SK-N-SH (cell line): ENCODE measurements around the gene MSRB2. TPM values are rescaled to one million over a fixed set of nuclear protein-coding genes. Genes with fewer than 3 reads are reported as not detected.

Experiments used
- CTCF ChIA-PET: fragments of 300-600, 350-600 bp; formaldehyde crosslinking; extraction: SDS; loops from one replicate; lab custom pipeline; 2021; lab: Yijun Ruan, JAX
- POLR2A ChIA-PET: fragments of 350-600 bp; sonication (Branson Sonifier 250); formaldehyde crosslinking; extraction: SDS; loops from one replicate; lab custom pipeline; 2020; ENCODE audit warnings: antibody characterized with exemption, inconsistent platforms; lab: Yijun Ruan, JAX
- DNase-seq: peaks from one replicate; pipeline ENCODE4 v3.0.0; 2012
- H2AFZ ChIP-seq: fragments of 200-600 bp; sonication (generic); 2 replicates; pipeline ENCODE4 v1.8.1; 2016; ENCODE audit warnings: antibody characterized with exemption, mild to moderate bottlenecking, low read depth
- H3F3A ChIP-seq: fragments of 200-600 bp; sonication (generic); replicated peaks from 2 replicates; pipeline ENCODE3; 2016; ENCODE audit warnings: antibody characterized with exemption, mild to moderate bottlenecking; ENCODE audit not compliant: insufficient read depth
- H3K27ac ChIP-seq, 2 experiments: fragments of 200-500 bp in 1 of 2; fragments of 200-600 bp in 1 of 2; sonication (Bioruptor generic) in 1 of 2; sonication (generic), shearing (Covaris generic) in 1 of 2; 2 replicates each; pipeline versions ENCODE4 v1.5.1 to v1.6.1; 2014 to 2016; ENCODE audit warnings: low read depth in 2 of 2, inconsistent platforms in 1 of 2, low read length in 1 of 2, mild to moderate bottlenecking in 1 of 2, mixed read lengths in 1 of 2
- H3K27me3 ChIP-seq: fragments of 200-600 bp; sonication (generic), shearing (Covaris generic); 2 replicates; pipeline ENCODE4 v1.6.1; 2016; ENCODE audit warnings: mixed run types; ENCODE audit not compliant: insufficient read depth
- H3K36me3 ChIP-seq, 2 experiments: fragments of 200-500 bp in 1 of 2; fragments of 200-600 bp in 1 of 2; sonication (Bioruptor generic) in 1 of 2; sonication (generic) in 1 of 2; replicated peaks in 1 of 2; 2 replicates each; pipeline versions ENCODE3 to v1.5.1; 2014 to 2016; ENCODE audit warnings: low read length in 1 of 2, mild to moderate bottlenecking in 1 of 2; ENCODE audit not compliant: insufficient read depth in 2 of 2, control insufficient read depth in 1 of 2
- H3K4me1 ChIP-seq, 2 experiments: fragments of 200-500 bp in 1 of 2; fragments of 200-600 bp in 1 of 2; sonication (Bioruptor generic) in 1 of 2; sonication (generic), shearing (Covaris generic) in 1 of 2; 2 replicates each; pipeline versions ENCODE4 v1.5.1 to v1.6.1; 2014 to 2016; ENCODE audit warnings: low read depth in 1 of 2, low read length in 1 of 2, mixed run types in 1 of 2; ENCODE audit not compliant: insufficient read depth in 2 of 2, control insufficient read depth in 1 of 2
- H3K4me2 ChIP-seq: fragments of 200-600 bp; sonication (generic), shearing (Covaris generic); 2 replicates; pipeline ENCODE4 v1.6.1; 2017; ENCODE audit warnings: mixed run types
- H3K4me3 ChIP-seq, 2 experiments: fragments of 200-500 bp in 1 of 2; fragments of 200-600 bp in 1 of 2; sonication (Bioruptor generic) in 1 of 2; sonication (generic), shearing (Covaris generic) in 1 of 2; 2 replicates each; pipeline versions ENCODE4 v1.5.1 to v1.8.1; 2014 to 2016; ENCODE audit warnings: low read depth in 2 of 2, inconsistent platforms in 1 of 2, low read length in 1 of 2, mild to moderate bottlenecking in 1 of 2, mixed read lengths in 1 of 2, moderate library complexity in 1 of 2
- H3K79me2 ChIP-seq: fragments of 200-600 bp; sonication (generic); 2 replicates; pipeline ENCODE4 v1.8.1; 2017; ENCODE audit warnings: mild to moderate bottlenecking; ENCODE audit not compliant: insufficient read depth
- H3K9ac ChIP-seq: fragments of 200-600 bp; sonication (generic); 2 replicates; pipeline ENCODE4 v1.6.1; 2017; ENCODE audit warnings: mixed run types
- H3K9me2 ChIP-seq: fragments of 200-600 bp; sonication (generic); 2 replicates; pipeline ENCODE4 v1.6.1; 2017; ENCODE audit warnings: mixed run types
- H3K9me3 ChIP-seq: fragments of 200-600 bp; sonication (generic); 2 replicates; pipeline ENCODE4 v1.6.1; 2017; ENCODE audit warnings: mixed run types, mild to moderate bottlenecking, moderate library complexity
- H4K20me1 ChIP-seq: fragments of 200-600 bp; sonication (generic); 2 replicates; pipeline ENCODE4 v1.6.1; 2017; ENCODE audit warnings: mild to moderate bottlenecking, mixed run types; ENCODE audit not compliant: insufficient read depth
- EP300 ChIP-seq, 2 experiments: IDR thresholded peaks; 2 replicates each; pipeline versions ENCODE4 v1.4.0 to v1.6.1; 2012; ENCODE audit warnings: borderline replicate concordance in 1 of 2, low read depth in 1 of 2, low read length in 1 of 2
- EZH2phosphoT487 ChIP-seq: fragments of 200-600 bp; sonication (generic); IDR thresholded peaks from 2 replicates; pipeline ENCODE4 v1.6.1; 2017; ENCODE audit warnings: low read depth, mixed run types, mild to moderate bottlenecking, antibody characterized with exemption, moderate library complexity, borderline replicate concordance
- FOSL2 ChIP-seq: IDR thresholded peaks from 2 replicates; pipeline ENCODE4 v1.4.0; 2012; ENCODE audit warnings: low read depth, mild to moderate bottlenecking, moderate library complexity, borderline replicate concordance
- GATA2 ChIP-seq: sonication (generic); formaldehyde crosslinking; IDR thresholded peaks from 2 replicates; pipeline ENCODE4 v1.5.0; 2020; ENCODE audit warnings: mild to moderate bottlenecking, missing genetic modification reagents
- MEF2A ChIP-seq: IDR thresholded peaks from 2 replicates; pipeline ENCODE4 v1.4.0; 2012; ENCODE audit warnings: low read depth, borderline replicate concordance
- MXI1 ChIP-seq: IDR thresholded peaks from 2 replicates; pipeline ENCODE4 v1.6.1; 2012; ENCODE audit warnings: mild to moderate bottlenecking, low read depth, low read length, improper control_type of control experiment
- NFIC ChIP-seq: IDR thresholded peaks from 2 replicates; pipeline ENCODE4 v1.4.0; 2012; ENCODE audit warnings: borderline replicate concordance
- RAD21 ChIP-seq: IDR thresholded peaks from 2 replicates; pipeline ENCODE4 v1.6.1; 2012; ENCODE audit warnings: mild to moderate bottlenecking, low read length
- RCOR1 ChIP-seq: fragments of 150-350 bp; IDR thresholded peaks from 2 replicates; pipeline ENCODE4 v1.6.1; 2017; ENCODE audit warnings: antibody characterized with exemption, low read length
- RFX5 ChIP-seq: IDR thresholded peaks from 2 replicates; pipeline ENCODE4 v1.6.1; 2012; ENCODE audit warnings: mild to moderate bottlenecking, improper control_type of control experiment, low read length
- RXRA ChIP-seq: IDR thresholded peaks from 2 replicates; pipeline ENCODE4 v1.4.0; 2012; ENCODE audit warnings: low read depth, mild to moderate bottlenecking, borderline replicate concordance
- TAF1 ChIP-seq: IDR thresholded peaks from 2 replicates; pipeline ENCODE4 v1.6.1; 2012; ENCODE audit warnings: low read depth, mild to moderate bottlenecking, low read length, moderate library complexity, borderline replicate concordance
- TCF12 ChIP-seq: IDR thresholded peaks from 2 replicates; pipeline ENCODE4 v1.4.0; 2012
- YY1 ChIP-seq: IDR thresholded peaks from 2 replicates; pipeline ENCODE4 v1.4.0; 2012; ENCODE audit warnings: low read depth, mild to moderate bottlenecking
- WGBS: methylation state at CpG from one replicate; pipeline ENCODE4 v1.1.6; 2017; ENCODE audit warnings: low lambda C conversion rate; 5-methylcytosine and 5-hydroxymethylcytosine counted together
- polyA plus RNA-seq, 3 experiments: library from polyadenylated mRNA; depleted of rRNA; stranded (reverse); fragments of >200 nt; gene quantifications; 2 replicates each; pipeline ENCODE4 v1.2.3, GENCODE V29; 2012
- TF ChIP-seq, protein P1 (sequence below): fragments of 150-350 bp; IDR thresholded peaks from 2 replicates; pipeline ENCODE4 v1.6.1; 2016; ENCODE audit warnings: mild to moderate bottlenecking, low read depth, low read length
- TF ChIP-seq, protein P2 (sequence below): fragments of 150-350 bp; IDR thresholded peaks from 2 replicates; pipeline ENCODE4 v1.6.1; 2017; ENCODE audit warnings: antibody characterized with exemption, low read length, low read depth, borderline replicate concordance
- TF ChIP-seq, protein P3 (sequence below): IDR thresholded peaks from 2 replicates; pipeline ENCODE4 v1.6.1; 2012; ENCODE audit warnings: mild to moderate bottlenecking, low read depth, low read length, moderate library complexity
- TF ChIP-seq, protein P4 (sequence below): IDR thresholded peaks from 2 replicates; pipeline ENCODE4 v1.4.0; 2012; ENCODE audit warnings: low read depth, borderline replicate concordance

The MSRB2 gene
- polyA plus RNA-seq, 1 of the 3 experiments (the other 2 are of a cell fraction): 44.0 TPM

DNA sequence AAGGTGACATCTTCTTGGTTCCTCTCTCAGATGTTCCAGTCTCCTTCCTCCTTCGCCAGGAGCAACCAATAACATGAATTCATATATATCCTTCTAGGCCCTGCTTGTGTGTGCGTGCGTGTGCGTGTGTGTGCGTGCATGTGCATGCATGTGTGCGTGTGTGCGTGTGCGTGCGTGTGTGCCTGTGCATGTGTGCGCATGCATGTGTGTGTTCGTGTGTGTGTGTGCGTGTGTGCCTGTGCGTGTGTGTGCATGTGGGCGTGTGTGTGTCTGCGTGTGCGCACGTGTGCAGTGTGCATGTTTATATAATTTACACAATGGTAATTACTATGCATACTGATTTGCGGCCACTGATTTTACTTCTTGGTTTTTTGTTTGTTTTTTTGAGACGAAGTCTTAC, 52.8 kb downstream of the MSRB2 start:
- ChIA-PET POLR2A (no interaction called here), CTCF (interaction anchor here (0.9 kb wide), 1 partner anchor 10 kb away, joined by 5 read pairs; no protein-coding TSS in a partner anchor)
- H3K9ac ChIP-seq: no peak overlapping the region
- WGBS: 79% methylated on average over 19 of the region's 19 CpGs
- no peak for DNase-seq
- no peak overlapping the region for H3K4me3 ChIP-seq
- no peaks in the 10 kb centered on the region for H3K79me2 ChIP-seq
- H3K27me3 ChIP-seq: no peaks in the 10 kb centered on the region
- no peaks in the 10 kb centered on the region for H4K20me1 ChIP-seq
- no peak overlapping the region for H3K4me2 ChIP-seq
- TF ChIP-seq, protein P1, sequence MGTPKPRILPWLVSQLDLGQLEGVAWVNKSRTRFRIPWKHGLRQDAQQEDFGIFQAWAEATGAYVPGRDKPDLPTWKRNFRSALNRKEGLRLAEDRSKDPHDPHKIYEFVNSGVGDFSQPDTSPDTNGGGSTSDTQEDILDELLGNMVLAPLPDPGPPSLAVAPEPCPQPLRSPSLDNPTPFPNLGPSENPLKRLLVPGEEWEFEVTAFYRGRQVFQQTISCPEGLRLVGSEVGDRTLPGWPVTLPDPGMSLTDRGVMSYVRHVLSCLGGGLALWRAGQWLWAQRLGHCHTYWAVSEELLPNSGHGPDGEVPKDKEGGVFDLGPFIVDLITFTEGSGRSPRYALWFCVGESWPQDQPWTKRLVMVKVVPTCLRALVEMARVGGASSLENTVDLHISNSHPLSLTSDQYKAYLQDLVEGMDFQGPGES: no peak
- no peak for TF ChIP-seq EZH2phosphoT487
- no peak for TF ChIP-seq TCF12
- no peak for TF ChIP-seq RCOR1
- TF ChIP-seq, protein P2, sequence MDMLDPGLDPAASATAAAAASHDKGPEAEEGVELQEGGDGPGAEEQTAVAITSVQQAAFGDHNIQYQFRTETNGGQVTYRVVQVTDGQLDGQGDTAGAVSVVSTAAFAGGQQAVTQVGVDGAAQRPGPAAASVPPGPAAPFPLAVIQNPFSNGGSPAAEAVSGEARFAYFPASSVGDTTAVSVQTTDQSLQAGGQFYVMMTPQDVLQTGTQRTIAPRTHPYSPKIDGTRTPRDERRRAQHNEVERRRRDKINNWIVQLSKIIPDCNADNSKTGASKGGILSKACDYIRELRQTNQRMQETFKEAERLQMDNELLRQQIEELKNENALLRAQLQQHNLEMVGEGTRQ: no peak
- no peak for TF ChIP-seq TAF1
- no peak for TF ChIP-seq RAD21
- TF ChIP-seq FOSL2: no peak
- TF ChIP-seq RFX5: no peak
- TF ChIP-seq EP300 (IDR thresholded peaks at IDR 0.05; ENCODE audit: borderline replicate concordance in 1 of 2, low read depth in 1 of 2, low read length in 1 of 2): no peak
- TF ChIP-seq RXRA: no peak
- TF ChIP-seq, protein P3, sequence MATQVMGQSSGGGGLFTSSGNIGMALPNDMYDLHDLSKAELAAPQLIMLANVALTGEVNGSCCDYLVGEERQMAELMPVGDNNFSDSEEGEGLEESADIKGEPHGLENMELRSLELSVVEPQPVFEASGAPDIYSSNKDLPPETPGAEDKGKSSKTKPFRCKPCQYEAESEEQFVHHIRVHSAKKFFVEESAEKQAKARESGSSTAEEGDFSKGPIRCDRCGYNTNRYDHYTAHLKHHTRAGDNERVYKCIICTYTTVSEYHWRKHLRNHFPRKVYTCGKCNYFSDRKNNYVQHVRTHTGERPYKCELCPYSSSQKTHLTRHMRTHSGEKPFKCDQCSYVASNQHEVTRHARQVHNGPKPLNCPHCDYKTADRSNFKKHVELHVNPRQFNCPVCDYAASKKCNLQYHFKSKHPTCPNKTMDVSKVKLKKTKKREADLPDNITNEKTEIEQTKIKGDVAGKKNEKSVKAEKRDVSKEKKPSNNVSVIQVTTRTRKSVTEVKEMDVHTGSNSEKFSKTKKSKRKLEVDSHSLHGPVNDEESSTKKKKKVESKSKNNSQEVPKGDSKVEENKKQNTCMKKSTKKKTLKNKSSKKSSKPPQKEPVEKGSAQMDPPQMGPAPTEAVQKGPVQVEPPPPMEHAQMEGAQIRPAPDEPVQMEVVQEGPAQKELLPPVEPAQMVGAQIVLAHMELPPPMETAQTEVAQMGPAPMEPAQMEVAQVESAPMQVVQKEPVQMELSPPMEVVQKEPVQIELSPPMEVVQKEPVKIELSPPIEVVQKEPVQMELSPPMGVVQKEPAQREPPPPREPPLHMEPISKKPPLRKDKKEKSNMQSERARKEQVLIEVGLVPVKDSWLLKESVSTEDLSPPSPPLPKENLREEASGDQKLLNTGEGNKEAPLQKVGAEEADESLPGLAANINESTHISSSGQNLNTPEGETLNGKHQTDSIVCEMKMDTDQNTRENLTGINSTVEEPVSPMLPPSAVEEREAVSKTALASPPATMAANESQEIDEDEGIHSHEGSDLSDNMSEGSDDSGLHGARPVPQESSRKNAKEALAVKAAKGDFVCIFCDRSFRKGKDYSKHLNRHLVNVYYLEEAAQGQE: no peak
- no peak for TF ChIP-seq MXI1
- no peak for TF ChIP-seq YY1
- no peak for TF ChIP-seq GATA2 (CRISPR knock-in tag)
- TF ChIP-seq, protein P4, sequence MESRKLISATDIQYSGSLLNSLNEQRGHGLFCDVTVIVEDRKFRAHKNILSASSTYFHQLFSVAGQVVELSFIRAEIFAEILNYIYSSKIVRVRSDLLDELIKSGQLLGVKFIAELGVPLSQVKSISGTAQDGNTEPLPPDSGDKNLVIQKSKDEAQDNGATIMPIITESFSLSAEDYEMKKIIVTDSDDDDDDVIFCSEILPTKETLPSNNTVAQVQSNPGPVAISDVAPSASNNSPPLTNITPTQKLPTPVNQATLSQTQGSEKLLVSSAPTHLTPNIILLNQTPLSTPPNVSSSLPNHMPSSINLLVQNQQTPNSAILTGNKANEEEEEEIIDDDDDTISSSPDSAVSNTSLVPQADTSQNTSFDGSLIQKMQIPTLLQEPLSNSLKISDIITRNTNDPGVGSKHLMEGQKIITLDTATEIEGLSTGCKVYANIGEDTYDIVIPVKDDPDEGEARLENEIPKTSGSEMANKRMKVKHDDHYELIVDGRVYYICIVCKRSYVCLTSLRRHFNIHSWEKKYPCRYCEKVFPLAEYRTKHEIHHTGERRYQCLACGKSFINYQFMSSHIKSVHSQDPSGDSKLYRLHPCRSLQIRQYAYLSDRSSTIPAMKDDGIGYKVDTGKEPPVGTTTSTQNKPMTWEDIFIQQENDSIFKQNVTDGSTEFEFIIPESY: no peak
- no peak for TF ChIP-seq MEF2A
- no peak for TF ChIP-seq NFIC
- no peaks in the 10 kb centered on the region for H3K36me3 ChIP-seq
- no peak overlapping the region for H2AFZ ChIP-seq
- H3K9me3 ChIP-seq: no peaks in the 10 kb centered on the region
- no peaks in the 10 kb centered on the region for H3K4me1 ChIP-seq
- H3K27ac ChIP-seq: no peak overlapping the region
- H3F3A ChIP-seq: no peaks in the 10 kb centered on the region
- H3K9me2 ChIP-seq: no peaks in the 10 kb centered on the region
